Left renal pelvis (tissue), 4 donors: ENCODE measurements around the gene FOS. TPM values are rescaled to one million over a fixed set of nuclear protein-coding genes. Genes with fewer than 3 reads are reported as not detected.
"Not testable (repeated sequence)": the region's sequence is repeated elsewhere in the genome, so short reads cannot be mapped to it uniquely, and the experiment has no call there.

ENCODE experiments used
- DNase-seq, 4 donors: peaks; one replicate each; pipeline ENCODE4 v3.0.0-alpha.2; 2013; ENCODE audit warnings: low read depth in 4 of 4, low spot score in 3 of 4
- polyA plus RNA-seq, 4 donors: library from polyadenylated mRNA; unstranded; fragments of 120-200 nt; gene quantifications; one replicate each; pipeline ENCODE4 v1.2.1, GENCODE V29; 2013; ENCODE audit not compliant: insufficient read length in 4 of 4

Gene FOS
- polyA plus RNA-seq: 1,000 to 10,000 TPM in 1 of 4 donors, 100 to 1,000 TPM in 1, 10 to 100 TPM in 2; 57.8 to 7,570 (median 105) TPM

DNA sequence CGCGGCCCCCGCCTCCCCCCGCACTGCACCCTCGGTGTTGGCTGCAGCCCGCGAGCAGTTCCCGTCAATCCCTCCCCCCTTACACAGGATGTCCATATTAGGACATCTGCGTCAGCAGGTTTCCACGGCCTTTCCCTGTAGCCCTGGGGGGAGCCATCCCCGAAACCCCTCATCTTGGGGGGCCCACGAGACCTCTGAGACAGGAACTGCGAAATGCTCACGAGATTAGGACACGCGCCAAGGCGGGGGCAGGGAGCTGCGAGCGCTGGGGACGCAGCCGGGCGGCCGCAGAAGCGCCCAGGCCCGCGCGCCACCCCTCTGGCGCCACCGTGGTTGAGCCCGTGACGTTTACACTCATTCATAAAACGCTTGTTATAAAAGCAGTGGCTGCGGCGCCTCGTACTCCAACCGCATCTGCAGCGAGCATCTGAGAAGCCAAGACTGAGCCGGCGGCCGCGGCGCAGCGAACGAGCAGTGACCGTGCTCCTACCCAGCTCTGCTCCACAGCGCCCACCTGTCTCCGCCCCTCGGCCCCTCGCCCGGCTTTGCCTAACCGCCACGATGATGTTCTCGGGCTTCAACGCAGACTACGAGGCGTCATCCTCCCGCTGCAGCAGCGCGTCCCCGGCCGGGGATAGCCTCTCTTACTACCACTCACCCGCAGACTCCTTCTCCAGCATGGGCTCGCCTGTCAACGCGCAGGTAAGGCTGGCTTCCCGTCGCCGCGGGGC lies at the start of gene FOS:
Gene FOS (plus strand): TSS at position 407 of the 731 bp plus-strand sequence. CDS start 155 bp downstream, at position 562.
- DNase-seq: peak in 2 of 4 donors; percentile 91 to 92

DNA sequence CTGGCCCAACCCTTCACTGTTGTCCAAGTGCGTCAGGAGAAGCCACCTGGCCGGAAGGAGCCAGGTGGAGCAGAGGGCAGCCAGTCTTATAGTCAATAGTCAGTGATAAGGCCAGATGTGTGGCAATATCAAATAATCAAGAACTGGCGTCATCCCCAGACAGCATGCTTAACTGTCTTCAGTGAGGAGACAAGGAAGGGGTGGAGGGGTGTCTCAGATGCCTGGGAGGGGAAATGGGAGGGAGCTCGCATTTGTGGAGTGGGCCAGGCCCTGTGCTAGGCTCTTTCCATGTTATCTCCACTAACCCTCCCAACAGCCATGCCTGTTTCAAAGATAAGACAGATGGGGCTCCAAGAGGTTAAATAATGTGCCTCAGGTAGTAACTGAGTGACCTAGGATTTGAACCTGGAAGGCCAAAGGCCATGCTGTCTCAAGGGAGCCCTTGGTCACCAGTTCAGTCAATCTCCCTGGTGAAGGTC lies 48.9 kb upstream of the FOS start:
- DNase-seq: no peak

DNA sequence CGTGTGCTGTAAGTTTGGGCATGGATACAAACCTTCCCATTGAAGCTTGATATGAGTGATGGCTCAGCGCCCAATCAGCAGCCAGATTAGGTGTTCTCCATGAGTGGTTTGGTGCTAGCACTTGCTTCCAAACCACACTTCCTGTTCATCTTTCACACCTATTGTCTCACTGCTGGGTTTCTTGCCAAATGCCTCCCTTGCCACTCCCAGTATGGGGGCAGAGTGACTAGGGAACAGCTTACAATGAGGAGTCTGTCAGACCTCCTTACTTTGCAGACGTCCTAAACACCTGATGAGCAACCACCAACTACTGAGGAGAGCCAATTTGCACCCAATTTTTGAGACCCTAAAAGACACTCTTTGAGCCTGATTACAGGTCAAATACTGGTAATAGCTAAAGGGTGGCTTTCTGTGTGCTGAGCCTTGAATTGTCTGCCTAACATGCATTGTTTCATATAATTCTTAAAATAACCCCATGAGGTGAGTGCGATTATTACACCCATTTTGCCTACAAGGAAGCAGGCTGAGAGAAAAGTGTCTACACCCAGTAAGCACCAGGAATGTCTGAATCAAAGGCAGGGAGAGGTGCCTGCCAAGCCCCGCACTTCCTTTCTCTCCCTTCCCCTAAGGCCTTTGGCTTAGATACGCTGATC lies 48.4 kb upstream of the FOS start:
- peak in 1 of 4 donors; percentile 20 for DNase-seq

GRCh38 chr14:75231320-75231719 lies 47.3 kb upstream of the FOS start:
- DNase-seq: no peak

DNA sequence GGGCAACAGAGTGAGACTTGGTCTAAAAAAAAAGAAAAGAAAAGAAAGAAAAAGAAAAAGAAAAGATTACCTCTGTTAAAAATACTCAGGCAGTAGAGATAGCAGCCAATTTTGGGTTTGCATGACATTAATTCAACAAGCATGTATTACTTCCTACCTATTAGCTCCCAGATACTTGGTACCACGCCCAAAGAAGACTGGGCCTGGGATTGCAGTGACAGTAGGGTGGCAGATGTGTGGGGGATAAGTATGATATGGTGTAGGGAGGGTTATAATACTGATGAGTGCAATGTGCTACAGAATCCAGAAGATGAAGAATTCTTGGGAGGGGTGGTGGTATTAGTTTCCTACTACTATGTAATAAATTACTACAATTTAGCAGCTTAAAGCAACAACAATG lies 46.4 kb upstream of the FOS start:
- DNase-seq: no peak

- DNase-seq: no peak
Measured at GRCh38 chr14:75232597-75232996, 46.0 kb upstream of the FOS start.

- DNase-seq: no peak
Measured at GRCh38 chr14:75234173-75235115, 44.2 kb upstream of the FOS start.

DNA sequence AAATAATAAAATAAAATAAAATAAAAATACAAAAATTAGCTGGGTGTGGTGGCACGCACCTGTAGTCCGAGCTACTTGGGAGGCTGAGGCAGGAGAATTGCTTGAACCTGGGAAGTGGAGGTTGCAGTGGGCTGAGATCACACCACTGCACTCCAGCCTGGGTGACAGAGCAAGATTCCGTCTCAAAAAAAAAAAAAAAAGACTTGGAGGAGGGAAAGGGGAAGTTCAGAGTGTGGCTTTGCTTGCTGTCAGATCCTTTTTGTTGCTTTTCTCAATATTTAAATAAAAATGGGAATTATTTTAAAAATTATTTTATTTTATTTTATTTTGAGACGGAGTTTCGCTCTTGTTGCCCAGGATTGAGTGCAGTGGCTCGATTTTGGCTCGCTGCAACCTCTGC lies 43.4 kb upstream of the FOS start:
- DNase-seq: not testable (repeated sequence)

DNA sequence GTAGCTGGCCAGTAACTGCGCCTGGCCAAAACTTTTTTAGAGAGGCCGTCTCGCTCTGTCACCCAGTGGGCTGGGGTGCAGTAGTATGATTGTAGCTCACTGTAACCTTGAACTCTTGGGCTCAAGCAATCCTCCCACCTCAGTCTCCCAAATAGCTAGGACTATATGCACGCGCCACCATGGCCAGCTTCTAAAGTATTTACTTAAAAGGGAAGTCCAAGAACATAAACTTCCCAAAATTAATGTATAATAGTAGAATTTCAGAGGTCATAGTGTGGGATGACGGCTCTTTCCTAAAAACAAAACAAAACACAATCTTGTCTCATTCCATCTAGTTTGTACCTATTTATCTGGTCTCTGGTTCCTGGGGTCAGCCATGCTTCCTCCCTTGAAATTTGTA lies 42.2 kb upstream of the FOS start:
- no peak for DNase-seq

GRCh38 chr14:75236901-75237419 lies 41.7 kb upstream of the FOS start:
- no peak for DNase-seq

DNA sequence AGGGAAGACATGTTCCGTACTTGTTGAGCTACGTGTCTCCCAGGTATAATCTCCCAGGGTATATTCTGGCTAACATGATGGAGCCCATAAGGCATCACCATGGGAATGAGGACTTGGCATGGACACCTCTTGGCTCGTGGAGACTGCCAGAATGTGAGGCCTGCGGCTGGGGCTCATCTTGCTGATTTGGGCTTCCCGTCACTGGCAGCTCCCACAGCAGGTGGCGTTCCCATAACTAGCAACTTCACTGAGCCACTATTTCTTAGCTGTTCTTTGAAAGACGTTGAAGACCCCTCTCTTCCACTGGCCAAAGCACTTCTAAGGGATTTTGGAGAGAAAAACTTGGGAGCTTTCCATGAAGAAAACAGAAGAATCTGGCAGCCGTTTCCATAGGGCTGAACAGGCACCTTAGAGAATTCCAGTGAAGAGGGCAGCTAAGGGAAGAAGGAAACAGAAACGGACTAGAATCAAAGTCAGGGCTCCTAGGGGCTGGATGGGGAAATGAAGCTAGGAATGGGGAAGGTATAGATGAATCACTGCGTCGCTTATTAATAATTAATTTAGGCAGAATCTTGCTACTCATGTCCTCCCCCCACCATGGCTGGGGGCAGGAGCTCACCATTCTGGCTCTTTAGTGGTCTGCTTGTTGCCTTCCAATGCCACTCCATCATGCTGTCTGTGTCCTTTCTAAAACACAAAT lies 39.7 kb upstream of the FOS start:
- no peak for DNase-seq

- no peak for DNase-seq
Measured at GRCh38 chr14:75240781-75241180, 37.8 kb upstream of the FOS start.

- no peak for DNase-seq
Measured at GRCh38 chr14:75242546-75243273, 35.9 kb upstream of the FOS start.

DNA sequence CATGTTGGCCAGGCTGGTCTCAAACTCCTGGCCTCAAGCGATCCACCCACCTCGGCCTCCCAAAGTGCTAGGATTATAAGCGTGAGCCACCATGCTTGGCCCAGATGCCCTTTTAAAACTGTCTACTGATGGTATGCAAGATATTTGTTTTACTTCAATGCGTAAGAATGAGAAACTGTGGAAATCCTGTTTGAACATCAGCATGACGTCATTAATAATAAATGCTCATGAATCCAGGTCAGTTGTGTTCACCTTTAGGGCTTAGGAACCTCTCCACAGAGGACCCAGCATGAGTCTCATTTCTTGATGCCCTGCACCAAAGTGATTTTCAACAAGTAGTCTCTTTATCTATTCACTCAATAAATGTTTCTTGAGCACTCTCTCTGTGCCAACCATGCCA lies 34.5 kb upstream of the FOS start:
- DNase-seq: no peak

- no peak for DNase-seq
Measured at GRCh38 chr14:75246546-75247285, 31.9 kb upstream of the FOS start.

GRCh38 chr14:75247286-75247922 lies 31.2 kb upstream of the FOS start:
- no peak for DNase-seq

GRCh38 chr14:75247939-75248338 lies 30.7 kb upstream of the FOS start:
- DNase-seq: no peak

- DNase-seq: no peak
Measured at GRCh38 chr14:75249251-75249957, 29.2 kb upstream of the FOS start.
